Endothelial cell (in vitro differentiated cells): ENCODE measurements around the gene ANTXR1. TPM values are rescaled to one million over a fixed set of nuclear protein-coding genes. Genes with fewer than 3 reads are reported as not detected.

Experiments
- DNase-seq: peaks from one replicate; pipeline ENCODE4 v3.0.0; 2021; ENCODE audit warnings: low spot score
- H3K27ac Mint-ChIP-seq: one replicate; pipeline ENCODE4 v1.8.0; 2021; ENCODE audit warnings: mixed read lengths, inconsistent platforms; ENCODE audit not compliant: unreplicated experiment
- H3K27me3 Mint-ChIP-seq: one replicate; pipeline ENCODE4 v1.8.0; 2021; ENCODE audit warnings: mild to moderate bottlenecking, moderate library complexity, mixed read lengths, inconsistent platforms; ENCODE audit not compliant: unreplicated experiment
- H3K36me3 Mint-ChIP-seq: one replicate; pipeline ENCODE4 v1.8.0; 2021; ENCODE audit warnings: mild to moderate bottlenecking, low read depth, mixed read lengths, inconsistent platforms; ENCODE audit not compliant: unreplicated experiment
- H3K4me1 Mint-ChIP-seq: one replicate; pipeline ENCODE4 v1.8.0; 2021; ENCODE audit warnings: mild to moderate bottlenecking, mixed read lengths, inconsistent platforms; ENCODE audit not compliant: unreplicated experiment
- H3K4me3 Mint-ChIP-seq: one replicate; pipeline ENCODE4 v1.8.0; 2021; ENCODE audit warnings: mild to moderate bottlenecking, mixed read lengths, inconsistent platforms; ENCODE audit not compliant: unreplicated experiment
- H3K9me3 Mint-ChIP-seq: one replicate; pipeline ENCODE4 v1.8.0; 2021; ENCODE audit warnings: mixed read lengths, inconsistent platforms; ENCODE audit not compliant: unreplicated experiment
- CTCF ChIP-seq: fragments of 200-600 bp; sonication (generic); IDR thresholded peaks from one replicate; pipeline ENCODE4 v1.5.0; 2021; ENCODE audit warnings: antibody characterized with exemption; ENCODE audit not compliant: unreplicated experiment
- total RNA-seq: library from RNA; stranded (reverse); fragmentation: NEBNext Ultra II Directional; extraction: Animal tissue kit (Norgen Biotek cat#: 25700); gene quantifications from one replicate; pipeline ENCODE4 v1.2.1, GENCODE V29; 2021; ENCODE audit not compliant: unreplicated experiment

The ANTXR1 gene
- total RNA-seq, 1 donor from 2014 or later: 7.5 TPM

- Mint-ChIP-seq H3K36me3 (no peaks in the 10 kb centered on the region), H3K9me3 (no peaks in the 10 kb centered on the region), H3K4me3 (no peak overlapping the region), H3K27ac (no peak overlapping the region), H3K27me3 (no peaks in the 10 kb centered on the region), H3K4me1 (no peaks in the 10 kb centered on the region)
- no peak for TF ChIP-seq CTCF
- DNase-seq: no peak
Measured at GRCh38 chr2:69111076-69111475, 98.1 kb downstream of the ANTXR1 start.

- no peak for TF ChIP-seq CTCF
- H3K27ac Mint-ChIP-seq: no peak overlapping the region
- no peaks in the 10 kb centered on the region for H3K36me3 Mint-ChIP-seq
- no peak for DNase-seq
- no peaks in the 10 kb centered on the region for H3K9me3 Mint-ChIP-seq
- no peaks in the 10 kb centered on the region for H3K27me3 Mint-ChIP-seq
- no peak overlapping the region for H3K4me3 Mint-ChIP-seq
- H3K4me1 Mint-ChIP-seq: no peaks in the 10 kb centered on the region
Measured at GRCh38 chr2:69113627-69114026, 100.6 kb downstream of the ANTXR1 start.

GRCh38 chr2:69114534-69114933, 101.6 kb downstream of the ANTXR1 start:
- Mint-ChIP-seq H3K36me3 (no peaks in the 10 kb centered on the region), H3K27ac (no peak overlapping the region), H3K9me3 (no peaks in the 10 kb centered on the region), H3K4me1 (no peaks in the 10 kb centered on the region), H3K4me3 (no peak overlapping the region), H3K27me3 (no peaks in the 10 kb centered on the region)
- TF ChIP-seq CTCF: no peak
- DNase-seq: no peak

- Mint-ChIP-seq H3K9me3 (no peaks in the 10 kb centered on the region), H3K36me3 (no peaks in the 10 kb centered on the region), H3K27me3 (no peaks in the 10 kb centered on the region), H3K4me1 (no peaks in the 10 kb centered on the region), H3K4me3 (no peak overlapping the region), H3K27ac (no peak overlapping the region)
- no peak for TF ChIP-seq CTCF
- no peak for DNase-seq
Measured at GRCh38 chr2:69116438-69116837, 103.5 kb downstream of the ANTXR1 start.

GRCh38 chr2:69118609-69119008, 105.6 kb downstream of the ANTXR1 start:
- Mint-ChIP-seq H3K27ac (no peak overlapping the region), H3K27me3 (no peaks in the 10 kb centered on the region), H3K36me3 (no peaks in the 10 kb centered on the region), H3K4me1 (no peaks in the 10 kb centered on the region), H3K9me3 (no peaks in the 10 kb centered on the region), H3K4me3 (no peak overlapping the region)
- DNase-seq: no peak
- TF ChIP-seq CTCF: no peak
